Right ventricle myocardium superior (tissue), 1 donor: ENCODE results near the gene CGREF1. TPM values are rescaled to one million over a fixed set of nuclear protein-coding genes. Genes with fewer than 3 reads are reported as not detected.
A peak's percentile ranks its signal among the peaks of the same experiment; 100 is the strongest.
"Not testable (repeated sequence)": the region's sequence is repeated elsewhere in the genome, so short reads cannot be mapped to it uniquely, and the experiment has no call there.

ENCODE experiments used
- ATAC-seq: fragments of 200-7000 bp; cut with Tn5 transposase; one replicate; pipeline ENCODE4 v1.9.1; 2020; ENCODE audit warnings: mild to moderate bottlenecking; ENCODE audit not compliant: poor library complexity
- DNase-seq: peaks from one replicate; pipeline ENCODE4 v3.0.0-alpha.2; 2020
- intact Hi-C: fragments of 100-400 bp; cut with DNase I; formaldehyde crosslinking; loops from one replicate; pipeline ENCODE4 v1.11.2; 2022
- total RNA-seq: library from RNA; stranded (reverse); fragmentation: NEBNext Ultra II Directional; extraction: Animal tissue kit (Norgen Biotek cat#: 25700); gene quantifications from one replicate; pipeline ENCODE4 v1.2.1, GENCODE V29; 2021
- donor health status: DM: no; HTN: yes; CAD: no; lungs with severe emphysema.

CGREF1 gene
- total RNA-seq, 1 donor from 2014 or later: 1.4 TPM

DNA sequence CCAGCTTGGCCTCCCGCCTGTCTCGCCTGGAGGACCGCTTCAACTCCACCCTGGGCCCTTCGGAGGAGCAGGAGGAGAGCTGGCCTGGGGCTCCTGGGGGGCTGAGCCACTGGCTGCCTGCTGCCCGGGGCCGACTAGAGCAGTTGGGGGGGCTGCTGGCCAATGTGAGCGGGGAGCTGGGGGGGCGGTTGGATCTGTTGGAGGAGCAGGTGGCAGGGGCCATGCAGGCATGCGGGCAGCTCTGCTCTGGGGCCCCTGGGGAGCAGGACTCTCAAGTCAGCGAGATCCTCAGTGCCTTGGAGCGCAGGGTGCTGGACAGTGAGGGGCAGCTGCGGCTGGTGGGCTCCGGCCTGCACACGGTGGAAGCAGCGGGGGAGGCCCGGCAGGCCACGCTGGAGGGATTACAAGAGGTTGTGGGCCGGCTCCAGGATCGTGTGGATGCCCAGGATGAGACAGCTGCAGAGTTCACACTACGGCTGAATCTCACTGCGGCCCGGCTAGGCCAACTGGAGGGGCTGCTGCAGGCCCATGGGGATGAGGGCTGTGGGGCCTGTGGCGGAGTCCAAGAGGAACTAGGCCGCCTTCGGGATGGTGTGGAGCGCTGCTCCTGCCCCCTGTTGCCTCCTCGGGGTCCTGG lies 36.0 kb downstream of the CGREF1 start:
- peak; percentile 39 for DNase-seq
- ATAC-seq: no peak
- intact Hi-C loops: loop anchor here (10.0 kb wide), 1 partner anchor 48 kb away; the partner anchor contains the start of gene TMEM214

DNA sequence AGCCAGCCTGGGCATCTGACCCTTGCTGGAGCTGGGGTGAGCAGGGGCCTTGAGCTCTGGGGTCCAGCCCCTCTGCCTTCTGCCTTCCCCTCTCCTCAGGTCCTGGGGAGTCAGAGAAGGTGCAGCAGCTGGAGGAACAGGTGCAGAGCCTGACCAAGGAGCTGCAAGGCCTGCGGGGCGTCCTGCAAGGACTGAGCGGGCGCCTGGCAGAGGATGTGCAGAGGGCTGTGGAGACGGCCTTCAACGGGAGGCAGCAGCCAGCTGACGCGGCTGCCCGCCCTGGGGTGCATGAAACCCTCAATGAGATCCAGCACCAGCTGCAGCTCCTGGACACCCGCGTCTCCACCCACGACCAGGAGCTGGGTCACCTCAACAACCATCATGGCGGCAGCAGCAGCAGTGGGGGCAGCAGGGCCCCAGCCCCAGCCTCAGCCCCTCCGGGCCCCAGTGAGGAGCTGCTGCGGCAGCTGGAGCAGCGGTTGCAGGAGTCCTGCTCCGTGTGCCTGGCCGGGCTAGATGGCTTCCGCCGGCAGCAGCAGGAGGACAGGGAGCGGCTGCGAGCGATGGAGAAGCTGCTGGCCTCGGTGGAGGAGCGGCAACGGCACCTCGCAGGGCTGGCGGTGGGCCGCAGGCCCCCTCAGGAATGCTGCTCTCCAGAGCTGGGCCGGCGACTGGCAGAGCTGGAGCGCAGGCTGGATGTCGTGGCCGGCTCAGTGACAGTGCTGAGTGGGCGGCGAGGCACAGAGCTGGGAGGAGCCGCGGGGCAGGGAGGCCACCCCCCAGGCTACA lies 36.8 kb downstream of the CGREF1 start:
- ATAC-seq (no peak), DNase-seq (peak; percentile 39)

DNA sequence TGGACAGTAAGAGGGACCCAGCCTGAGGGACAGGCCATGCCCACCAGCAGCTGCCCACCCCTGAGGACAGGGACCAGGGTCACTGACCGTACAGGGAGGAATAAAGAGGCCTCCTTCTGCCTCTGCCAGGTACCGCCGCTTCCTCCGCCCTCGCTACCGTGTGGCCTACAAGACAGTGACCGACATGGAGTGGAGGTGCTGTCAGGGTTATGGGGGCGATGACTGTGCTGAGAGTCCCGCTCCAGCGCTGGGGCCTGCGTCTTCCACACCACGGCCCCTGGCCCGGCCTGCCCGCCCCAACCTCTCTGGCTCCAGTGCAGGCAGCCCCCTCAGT lies 38.4 kb downstream of the CGREF1 start:
- intact Hi-C loops: loop anchor here (10.0 kb wide), 1 partner anchor 46 kb away; the partner anchor contains the start of gene TMEM214
- ATAC-seq (no peak), DNase-seq (peak; percentile 45)

More for the DNA sequence above, 36.8 kb downstream of the CGREF1 start:
- intact Hi-C loops: loop anchor here (10.0 kb wide), 1 partner anchor 47 kb away; the partner anchor contains the start of gene TMEM214

DNA sequence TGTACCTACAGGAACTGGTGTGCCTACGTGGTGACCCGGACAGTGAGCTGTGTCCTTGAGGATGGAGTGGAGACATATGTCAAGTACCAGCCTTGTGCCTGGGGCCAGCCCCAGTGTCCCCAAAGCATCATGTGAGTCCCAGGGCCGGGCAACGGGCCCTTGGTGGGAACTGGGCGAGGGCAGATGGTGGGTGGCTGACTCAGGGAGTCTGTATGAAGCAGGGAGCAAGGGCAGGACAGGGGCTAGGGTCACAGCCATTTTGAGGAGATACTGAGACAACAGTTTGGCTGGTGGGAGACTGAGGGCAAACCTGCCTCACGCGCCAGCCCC lies 38.8 kb downstream of the CGREF1 start:
- ATAC-seq: no peak
- DNase-seq: peak; percentile 39
- intact Hi-C loops: loop anchor here (10.0 kb wide), 1 partner anchor 45 kb away; the partner anchor contains the start of gene TMEM214

DNA sequence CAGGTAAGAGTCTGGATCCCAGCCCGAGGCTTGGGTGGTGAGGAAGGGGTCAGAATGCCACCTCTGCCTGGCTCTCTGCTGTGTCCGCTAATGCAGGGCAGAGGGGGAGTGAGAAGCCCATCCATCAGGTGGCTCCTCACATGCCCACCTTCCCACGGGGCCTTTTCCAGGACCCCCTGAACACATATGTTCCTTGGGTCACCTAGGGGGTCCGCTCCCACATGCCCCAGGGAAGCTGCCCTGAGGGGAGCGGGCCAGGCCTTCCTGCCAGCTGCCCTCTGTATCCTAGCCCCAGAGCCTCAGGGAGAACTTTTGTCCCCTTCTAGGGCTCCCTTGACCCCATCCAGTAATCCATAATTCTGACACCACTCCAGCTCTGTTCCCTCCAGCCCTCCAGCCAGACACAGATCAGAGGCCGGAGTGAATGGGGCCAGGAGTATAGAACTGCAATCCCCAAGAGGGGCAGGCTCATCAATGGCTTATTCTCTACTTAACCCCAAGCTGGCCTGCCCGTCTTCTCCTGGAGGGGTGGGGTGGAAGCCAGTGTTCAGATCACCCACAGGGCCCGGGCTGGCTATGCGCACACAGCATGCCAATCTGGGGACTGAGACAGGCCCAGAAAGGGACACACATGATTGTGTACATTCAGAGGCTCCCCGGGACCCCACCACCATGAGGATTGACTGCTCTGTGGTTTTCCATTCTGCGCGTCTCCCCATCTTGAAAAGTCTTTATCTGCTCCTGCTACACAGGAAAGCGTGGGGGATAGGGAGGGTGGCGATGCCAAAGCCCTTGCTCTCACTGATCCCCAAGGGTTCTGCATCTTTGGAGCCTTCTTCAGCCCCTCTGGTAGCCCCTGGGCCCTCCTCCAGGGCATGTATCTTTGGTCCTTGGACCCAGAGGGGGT lies 39.4 kb downstream of the CGREF1 start:
- no peak for ATAC-seq
- DNase-seq: peak; percentile 36
- intact Hi-C loops: loop anchor here (10.0 kb wide), 1 partner anchor 45 kb away; the partner anchor contains the start of gene TMEM214

DNA sequence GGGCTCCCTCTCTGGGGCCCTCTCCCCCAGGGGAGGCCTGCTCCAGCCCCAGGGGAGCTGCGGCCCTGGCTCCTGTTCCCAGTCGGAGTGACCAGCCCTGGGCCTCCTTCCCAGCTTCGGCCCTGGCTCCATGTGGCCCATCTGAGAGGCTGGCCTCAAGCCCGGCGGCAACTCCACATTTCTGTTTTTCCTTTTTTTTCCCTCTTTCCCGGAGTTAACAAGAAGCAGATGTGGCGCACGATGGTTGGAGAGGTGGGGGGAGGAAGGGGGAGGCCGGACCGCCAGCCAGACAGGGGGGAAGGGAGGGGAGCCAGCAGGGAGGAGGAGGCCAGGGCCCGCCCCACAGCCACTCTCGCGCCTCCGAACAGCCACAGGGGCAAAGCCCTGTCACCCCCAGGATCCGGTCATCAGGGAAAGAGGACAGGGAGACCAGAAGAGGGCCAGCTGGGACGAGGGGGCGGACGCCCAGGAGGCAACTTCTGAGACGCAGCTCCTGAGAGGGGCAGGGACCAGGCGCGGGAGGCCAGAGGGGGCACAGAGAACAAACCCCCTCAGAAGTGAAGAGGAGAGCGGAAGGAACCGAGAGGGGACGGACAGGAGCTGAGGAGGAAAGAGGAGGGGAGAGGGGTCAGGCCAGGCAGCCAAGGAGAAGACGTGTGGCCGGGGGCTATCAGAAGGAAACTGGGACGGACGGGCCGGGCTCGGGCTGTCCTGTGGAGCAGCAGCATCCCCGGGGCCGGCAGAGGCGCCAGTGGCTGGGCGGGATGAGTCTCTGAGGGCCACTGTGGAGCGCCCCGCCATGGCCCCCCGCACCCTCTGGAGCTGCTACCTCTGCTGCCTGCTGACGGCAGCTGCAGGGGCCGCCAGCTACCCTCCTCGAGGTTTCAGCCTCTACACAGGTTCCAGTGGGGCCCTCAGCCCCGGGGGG lies 40.4 kb downstream of the CGREF1 start, which contains the start of gene EMILIN1:
Gene EMILIN1, plus strand, starts transcription at position 349 of the 928 bp plus-strand sequence. Its CDS starts 451 bp downstream, at position 800.
- intact Hi-C loops: no loop called here
- peak; percentile 74 for ATAC-seq
- DNase-seq: peak; percentile 90

DNA sequence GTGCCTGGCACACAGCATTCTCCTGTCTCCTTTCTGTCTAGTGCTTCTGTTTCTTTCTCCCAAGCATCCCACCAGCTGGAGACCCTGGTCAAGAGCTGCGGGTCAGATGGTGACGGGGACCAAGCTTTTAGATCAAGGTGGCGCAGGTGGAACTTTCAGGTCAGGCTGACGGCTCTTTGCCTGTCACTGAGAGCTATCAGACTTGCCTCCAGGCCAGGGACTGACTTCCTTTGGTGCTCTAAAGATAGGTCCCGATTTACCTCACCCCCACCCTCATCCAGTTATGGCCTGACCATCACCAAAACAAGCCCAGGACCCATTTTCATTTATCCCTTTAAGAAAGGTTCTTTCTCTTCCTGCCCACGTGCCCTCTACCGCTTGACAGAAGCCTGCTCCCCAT lies 41.7 kb downstream of the CGREF1 start:
- DNase-seq (peak; percentile 27), ATAC-seq (no peak)
- intact Hi-C loops: no loop called here

DNA sequence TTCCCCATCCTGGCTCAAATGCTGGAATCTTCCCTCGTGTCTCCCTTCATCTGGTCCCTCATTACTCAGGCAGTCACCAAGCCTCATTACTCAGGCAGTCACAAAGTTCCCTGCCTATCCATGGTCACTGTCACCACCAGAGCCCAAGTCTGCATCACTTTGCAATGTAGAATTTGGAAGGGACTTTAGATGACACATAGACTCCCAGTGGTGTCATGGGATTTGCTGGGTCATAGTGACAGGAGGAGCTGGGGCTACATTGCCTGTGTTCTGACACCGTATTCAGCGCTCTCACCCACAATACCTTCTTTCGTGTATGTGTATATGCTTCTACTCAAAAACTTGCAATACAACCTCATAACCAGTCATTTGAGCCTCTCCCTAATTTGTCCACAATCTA lies 42.6 kb downstream of the CGREF1 start:
- DNase-seq: no peak
- ATAC-seq: no peak
- intact Hi-C loops: no loop called here

DNA sequence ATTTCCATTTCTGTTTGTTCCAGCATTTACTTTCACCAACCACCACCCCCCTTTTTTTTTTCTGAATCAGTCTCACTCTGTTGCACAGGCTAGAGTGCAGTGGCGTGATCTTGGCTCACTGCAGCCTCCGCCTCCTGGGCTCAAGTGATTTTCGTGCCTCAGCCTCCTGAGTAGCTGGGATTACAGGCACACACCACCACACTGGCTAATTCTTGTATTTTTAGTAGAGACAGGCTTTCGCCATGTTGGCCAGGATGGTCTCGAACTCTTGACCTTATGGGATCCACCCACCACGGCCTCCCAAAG lies 43.4 kb downstream of the CGREF1 start:
- intact Hi-C loops, ATAC-seq: not testable (repeated sequence)
- DNase-seq: peak; percentile 11

DNA sequence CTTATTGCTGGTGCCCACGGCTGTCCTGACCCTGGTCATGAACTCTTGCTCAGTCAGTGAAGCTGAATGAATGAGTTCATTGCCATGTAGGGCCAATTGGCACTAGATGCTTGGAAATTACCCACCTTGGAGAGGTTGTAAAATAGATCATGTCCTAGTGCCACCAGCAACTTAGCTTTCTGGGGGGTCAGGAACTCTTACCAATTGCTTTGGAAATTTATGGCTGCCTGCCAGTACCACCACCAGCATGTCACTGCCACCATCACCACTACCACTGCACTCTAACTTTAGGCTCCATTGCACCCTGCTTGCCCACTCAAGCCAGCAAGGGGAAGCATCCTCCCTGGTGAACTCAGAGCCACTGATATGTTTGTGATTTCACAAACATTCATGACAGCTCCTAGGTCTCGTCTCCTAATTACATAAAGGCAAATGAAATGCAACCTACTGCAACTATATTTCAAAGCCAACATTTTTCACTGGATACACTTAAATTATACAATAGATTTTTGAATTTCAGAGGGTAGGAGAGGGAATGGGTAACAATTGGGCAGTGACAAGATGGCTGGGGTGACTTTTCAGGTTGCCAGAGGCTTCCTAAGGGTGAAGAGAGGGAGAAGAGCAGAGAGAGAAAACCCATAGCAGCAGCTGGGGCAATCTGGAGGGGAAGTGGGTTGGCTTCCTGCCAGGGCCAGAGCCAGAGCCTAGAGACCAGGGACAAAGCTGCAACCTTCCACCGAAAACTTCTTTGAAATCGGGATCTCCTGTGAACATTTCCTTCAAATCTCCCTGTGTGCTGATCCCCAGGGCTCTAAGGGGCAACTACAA lies 44.0 kb downstream of the CGREF1 start:
- intact Hi-C loops: no loop called here
- no peak for ATAC-seq
- DNase-seq: peak; percentile 81

DNA sequence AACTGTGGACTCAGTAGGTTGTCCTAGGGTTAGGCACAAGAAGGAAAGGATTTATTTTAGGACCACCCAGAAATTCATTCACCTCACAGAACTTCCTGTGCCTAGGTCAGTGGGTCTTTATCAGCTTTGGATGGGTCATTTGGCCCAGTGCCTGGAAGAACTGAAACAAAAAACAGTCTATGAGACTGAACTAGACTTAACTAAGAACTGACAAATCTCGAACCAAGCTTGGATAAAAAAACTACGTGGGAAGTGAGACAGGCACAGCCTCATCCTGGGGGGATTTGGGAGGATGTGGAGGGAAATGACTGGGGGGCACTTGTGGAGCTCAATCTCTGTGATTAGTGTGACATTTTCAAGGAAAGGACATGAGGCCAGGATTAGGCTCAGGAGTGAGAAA lies 45.1 kb downstream of the CGREF1 start:
- ATAC-seq: no peak
- DNase-seq: no peak
- intact Hi-C loops: no loop called here

DNA sequence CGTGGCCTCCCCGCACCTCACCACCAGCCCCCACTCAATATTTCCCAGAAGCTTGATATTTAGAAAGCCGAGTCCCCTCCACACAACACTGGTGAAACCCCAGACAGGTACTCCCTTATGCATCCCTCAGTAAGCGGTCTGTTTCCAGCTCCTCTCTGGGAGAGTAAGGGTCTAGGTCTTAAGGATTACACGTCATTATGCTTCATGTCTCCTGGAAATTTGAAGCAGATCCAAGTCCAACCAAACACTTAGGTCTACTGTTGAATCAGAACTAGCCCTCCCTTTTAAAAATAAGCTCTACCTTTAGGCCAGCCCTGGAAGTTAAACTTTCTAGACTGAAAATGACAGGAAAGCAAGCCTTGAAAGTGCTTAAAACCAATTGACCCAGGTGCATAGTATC lies 46.0 kb downstream of the CGREF1 start:
- ATAC-seq (no peak), DNase-seq (no peak)
- intact Hi-C loops: no loop called here

DNA sequence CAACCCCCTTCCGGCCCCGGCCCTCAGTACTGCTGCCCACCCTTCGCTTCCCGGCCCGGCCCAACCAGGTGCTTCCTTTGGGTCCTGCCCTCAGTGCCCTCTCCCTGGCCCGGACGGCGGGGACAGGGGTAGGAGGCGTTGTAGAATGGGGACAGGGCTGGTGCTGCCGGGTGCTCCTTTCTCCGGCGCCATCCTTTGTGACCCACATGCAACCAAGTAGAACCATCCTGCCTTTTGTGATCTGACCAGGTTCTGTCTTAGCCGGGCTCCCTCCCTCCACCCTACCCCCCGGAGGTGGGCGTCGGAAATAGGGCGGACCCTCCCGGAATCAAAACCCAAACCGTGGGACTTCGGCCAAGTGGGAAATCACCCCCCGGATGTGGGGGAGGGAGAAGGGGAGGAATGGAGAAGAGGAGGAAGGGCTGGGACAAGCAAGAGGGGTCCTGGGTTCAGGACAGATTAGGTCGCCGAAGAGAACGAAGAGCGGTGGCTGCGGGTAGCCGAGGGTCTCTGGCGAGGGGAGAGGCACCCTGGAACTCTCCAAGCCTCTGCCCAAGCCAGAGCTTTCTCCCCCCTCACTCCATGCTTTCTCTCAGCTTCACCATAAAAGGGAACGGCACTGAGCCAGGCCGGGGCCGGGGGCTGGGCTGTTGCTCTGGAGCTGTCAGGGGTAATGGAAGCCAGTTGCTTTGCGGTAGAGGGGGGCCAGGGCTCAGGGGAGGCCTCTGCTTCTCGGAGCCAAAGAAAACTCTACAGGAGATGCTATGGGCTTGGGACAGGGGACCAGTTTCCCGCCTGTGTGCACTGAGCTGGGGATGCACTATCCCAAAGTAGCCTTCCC lies 46.7 kb downstream of the CGREF1 start:
- peak; percentile 88 for DNase-seq
- intact Hi-C loops: no loop called here
- peak; percentile 38 for ATAC-seq

DNA sequence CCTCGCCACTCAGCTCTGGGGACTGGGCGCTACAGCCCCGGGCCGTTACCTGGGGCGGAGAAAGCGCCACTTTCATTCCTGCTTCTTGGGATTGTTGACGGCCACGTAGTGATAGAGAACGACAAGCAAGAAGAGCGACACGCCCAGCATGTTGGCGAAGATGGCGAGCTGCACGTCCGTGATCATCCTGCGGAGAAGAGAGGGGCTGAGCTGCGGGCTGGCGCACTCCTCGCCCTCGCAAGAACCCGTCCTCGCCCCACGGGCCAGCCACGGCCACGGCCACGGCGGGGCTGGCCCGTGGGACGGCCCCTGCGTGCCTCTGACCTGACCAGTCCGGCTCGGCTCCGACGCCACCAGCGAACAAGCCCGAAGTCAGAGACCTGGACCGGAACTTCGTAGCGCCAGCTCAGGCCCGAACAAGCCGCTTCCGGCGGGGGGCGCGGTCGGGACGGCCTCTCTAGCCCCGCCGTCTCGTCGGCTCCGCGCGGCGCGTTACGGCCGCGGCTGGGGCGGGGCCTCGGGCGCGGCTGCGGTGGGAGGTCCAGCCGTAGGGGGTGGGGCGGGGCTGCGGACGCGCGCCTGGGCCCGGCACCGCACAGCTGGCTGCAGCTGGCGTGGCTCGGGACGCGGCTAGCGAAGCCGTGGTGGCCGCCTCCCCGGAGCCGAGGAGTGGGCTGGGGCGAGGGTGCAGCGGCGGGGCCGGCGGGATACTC lies 47.5 kb downstream of the CGREF1 start, which contains the start of gene OST4:
Gene OST4, minus strand, starts transcription at position 378 of the 713 bp plus-strand sequence.
- intact Hi-C loops: no loop called here
- peak; percentile 96 for ATAC-seq
- DNase-seq: peak; percentile 97

DNA sequence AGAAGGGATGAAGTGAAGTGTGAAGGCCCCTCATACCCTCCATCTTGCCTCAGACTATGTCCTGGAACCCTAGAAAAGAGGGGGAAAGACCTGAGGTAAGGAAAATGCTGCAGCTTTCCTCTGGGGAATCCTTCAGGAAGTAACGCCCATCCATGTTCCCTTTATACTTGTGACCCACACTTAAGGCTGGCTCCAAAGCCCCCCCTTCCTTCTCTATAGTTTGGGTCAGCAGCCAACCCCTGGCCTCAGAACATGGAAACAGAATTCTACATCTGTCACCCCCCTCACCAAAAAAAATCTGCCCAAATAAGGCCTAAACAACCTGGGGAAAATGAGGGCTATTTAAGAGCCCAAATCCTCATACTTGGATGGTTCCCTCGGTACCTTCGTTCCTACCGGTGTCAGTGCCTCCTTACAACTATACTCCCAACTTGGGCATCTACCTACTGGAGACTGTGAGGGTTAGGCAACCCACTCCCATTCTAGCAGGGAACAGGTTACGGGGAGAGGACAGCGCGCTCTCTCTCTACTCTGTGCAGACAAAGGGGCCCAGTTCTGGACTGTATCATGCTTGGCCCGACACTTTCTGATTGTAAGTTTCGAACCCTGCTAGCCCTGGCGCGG lies 48.2 kb downstream of the CGREF1 start:
- DNase-seq: no peak
- ATAC-seq: no peak
- intact Hi-C loops: no loop called here
